Tibial nerve (tissue), 3 donors: ENCODE data around the gene SPDYE18.
"Not testable (repeated sequence)": the region's sequence is repeated elsewhere in the genome, so short reads cannot be mapped to it uniquely, and the experiment has no call there.

Source experiments
- CTCF ChIP-seq, 5 experiments: fragments of 200-600 bp in 3 of 5; fragments of 450-650 bp in 2 of 5; sonication (generic) in 3 of 5; IDR thresholded peaks; one replicate each; pipeline ENCODE4 v1.5.1; 2016 to 2019; ENCODE audit warnings: antibody characterized with exemption in 5 of 5, mild to moderate bottlenecking in 3 of 5, moderate library complexity in 2 of 5
- POLR2A ChIP-seq, 2 donors: fragments of 450-650 bp; IDR thresholded peaks; one replicate each; pipeline ENCODE4 v1.6.1; 2017; ENCODE audit warnings: antibody characterized with exemption in 2 of 2, mild to moderate bottlenecking in 2 of 2, moderate library complexity in 2 of 2

GRCh38 chr7:77079112-77079511 lies 16.8 kb upstream of the SPDYE18 start:
- not testable (repeated sequence) for TF ChIP-seq POLR2A, CTCF (IDR thresholded peaks at IDR 0.05)
